NCI-H1694 (cell line): Measurements from ENCODE around the gene RRP9.
"Not testable (repeated sequence)": the region's sequence is repeated elsewhere in the genome, so short reads cannot be mapped to it uniquely, and the experiment has no call there.

ENCODE experiments used
- DNase-seq: peaks from one replicate; lab custom pipeline; 2025; lab: John Stamatoyannopoulos, UW

RRP9 gene

DNA sequence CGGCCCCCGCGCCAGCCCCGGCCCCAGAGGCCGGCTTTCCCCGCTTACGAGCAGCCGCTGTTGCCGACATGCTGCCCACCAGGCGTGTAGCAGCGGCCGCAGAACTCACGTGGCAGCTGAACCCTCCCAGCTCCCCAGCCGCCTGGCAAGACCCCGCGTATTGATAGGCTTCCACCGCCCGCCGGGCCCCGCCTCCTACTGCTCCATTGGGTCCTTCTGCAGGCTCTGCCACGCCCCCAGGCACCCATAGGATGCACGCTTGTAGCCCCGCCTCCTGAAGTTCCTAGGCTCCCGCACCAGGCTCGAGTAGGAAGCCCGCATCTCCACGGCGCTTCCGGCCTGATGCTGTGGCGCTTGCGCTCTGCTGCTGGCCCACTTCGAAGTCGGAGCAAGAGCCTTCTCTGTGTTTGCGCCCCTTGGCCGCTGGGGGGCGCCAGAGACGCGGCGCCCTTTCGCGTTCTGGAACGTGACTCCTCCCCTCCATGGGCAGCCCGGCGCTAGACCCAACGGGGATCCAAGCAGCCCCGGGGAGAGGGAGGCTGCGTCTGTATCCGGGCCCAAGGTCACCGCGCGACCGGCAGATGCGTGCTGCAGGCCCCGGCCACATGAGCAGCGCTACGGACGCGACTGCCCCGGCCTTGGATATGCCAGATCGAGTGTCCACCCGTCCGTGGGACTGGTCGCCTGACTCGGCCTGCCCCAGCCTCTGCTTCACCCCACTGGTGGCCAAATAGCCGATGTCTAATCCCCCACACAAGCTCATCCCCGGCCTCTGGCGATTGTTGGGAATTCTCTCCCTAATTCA lies at the start of gene RRP9, which contains the start of gene PARP3:
Gene RRP9 (minus strand): TSS at position 107 of the 805 bp plus-strand sequence. CDS start 37 bp downstream, at position 70.
Gene PARP3 (plus strand): TSS at position 566 of the 805 bp plus-strand sequence. CDS start 993 bp downstream, outside the sequence.
- peak; percentile 91 for DNase-seq

GRCh38 chr3:51990501-51990971 lies 48.8 kb upstream of the RRP9 start:
- DNase-seq: not testable (repeated sequence)

DNA sequence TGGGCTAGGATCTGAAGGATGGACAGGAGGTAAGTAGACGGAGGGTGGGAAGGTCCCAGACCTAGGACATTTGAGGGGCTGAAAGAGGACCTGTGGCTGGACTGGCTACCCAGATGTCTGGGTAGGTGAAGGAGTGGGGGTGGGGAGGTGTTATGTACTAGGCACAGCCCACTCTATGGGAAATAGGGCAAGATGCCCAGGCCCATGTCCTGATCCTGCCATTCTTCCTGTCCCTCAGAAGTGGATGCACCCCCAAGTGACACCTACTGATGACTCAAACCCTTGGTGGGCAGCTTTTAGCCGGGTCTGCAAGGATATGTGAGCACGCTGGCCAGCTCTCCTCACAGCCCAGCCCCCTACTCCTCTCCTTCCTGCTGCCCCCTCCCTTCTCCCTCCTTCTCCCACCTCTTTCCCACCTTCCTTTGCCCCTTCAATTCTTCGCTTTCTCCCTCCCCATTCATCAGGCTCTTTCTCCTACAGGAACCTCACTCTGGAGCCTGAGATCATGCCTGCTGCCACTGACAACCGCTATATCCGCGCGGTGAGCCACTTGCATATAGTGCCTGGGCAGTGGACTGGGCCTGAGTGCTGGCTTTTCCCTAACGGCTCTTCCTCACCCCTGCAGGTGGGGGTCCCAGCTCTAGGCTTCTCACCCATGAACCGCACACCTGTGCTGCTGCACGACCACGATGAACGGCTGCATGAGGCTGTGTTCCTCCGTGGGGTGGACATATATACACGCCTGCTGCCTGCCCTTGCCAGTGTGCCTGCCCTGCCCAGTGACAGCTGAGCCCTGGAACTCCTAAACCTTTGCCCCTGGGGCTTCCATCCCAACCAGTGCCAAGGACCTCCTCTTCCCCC lies 46.8 kb upstream of the RRP9 start:
- no peak for DNase-seq

DNA sequence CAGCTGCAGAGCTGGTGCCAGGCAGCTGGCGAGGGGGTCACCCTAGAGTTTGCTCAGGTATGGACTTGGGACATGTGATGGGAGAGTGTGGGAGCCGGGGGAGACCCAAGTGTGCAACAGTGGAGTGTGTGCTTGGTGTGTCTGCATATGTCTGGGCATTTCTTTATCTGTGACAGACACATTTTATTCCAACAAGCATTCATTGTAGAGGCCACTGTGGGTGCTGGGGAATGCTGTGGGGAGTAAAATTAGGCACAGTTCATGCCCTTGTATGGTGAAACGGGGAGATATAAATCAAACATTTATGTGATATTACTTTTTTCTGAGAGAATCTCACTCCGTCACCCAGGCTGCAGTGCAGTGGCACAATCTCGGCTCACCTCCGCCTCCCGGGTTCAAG lies 45.9 kb upstream of the RRP9 start:
- DNase-seq: no peak

DNA sequence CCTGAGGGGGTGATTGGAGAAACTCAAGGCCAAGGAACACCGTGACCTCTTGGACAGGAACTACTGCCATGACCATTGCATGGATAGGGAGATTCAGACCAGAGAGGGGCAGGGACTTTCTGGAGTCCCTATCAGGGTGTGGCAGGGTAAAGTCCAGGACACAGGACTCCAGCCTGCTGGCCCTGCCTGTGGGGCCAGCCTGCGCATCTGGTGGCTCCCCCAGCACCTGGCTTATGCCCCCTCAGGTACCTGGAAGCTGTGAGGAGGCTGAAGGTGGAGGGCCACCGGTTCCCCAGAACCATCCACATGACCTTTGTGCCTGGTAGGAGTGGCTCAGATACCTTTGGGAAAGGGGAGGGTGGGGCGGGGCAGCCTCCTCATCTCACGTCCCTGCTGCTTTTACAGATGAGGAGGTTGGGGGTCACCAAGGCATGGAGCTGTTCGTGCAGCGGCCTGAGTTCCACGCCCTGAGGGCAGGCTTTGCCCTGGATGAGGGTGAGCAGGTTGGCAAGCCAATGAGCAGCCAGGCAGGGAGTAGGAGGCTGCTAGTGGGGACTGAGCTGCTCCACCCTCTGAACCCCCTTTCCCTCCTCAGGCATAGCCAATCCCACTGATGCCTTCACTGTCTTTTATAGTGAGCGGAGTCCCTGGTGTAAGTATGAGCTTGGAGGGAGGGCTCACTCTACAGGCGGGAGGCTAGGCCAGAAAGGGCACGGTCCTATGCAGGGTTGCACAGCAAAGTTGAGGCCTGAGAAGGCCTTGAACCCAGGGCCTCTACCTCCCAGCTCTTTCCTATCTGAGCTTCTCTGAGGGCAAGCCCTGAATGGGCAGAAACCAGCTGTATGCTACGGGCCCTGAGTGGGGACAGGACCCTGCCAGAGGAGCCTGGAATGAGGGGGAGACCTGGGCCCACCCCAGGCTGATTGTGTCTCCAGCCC lies 44.6 kb upstream of the RRP9 start:
- no peak for DNase-seq

DNA sequence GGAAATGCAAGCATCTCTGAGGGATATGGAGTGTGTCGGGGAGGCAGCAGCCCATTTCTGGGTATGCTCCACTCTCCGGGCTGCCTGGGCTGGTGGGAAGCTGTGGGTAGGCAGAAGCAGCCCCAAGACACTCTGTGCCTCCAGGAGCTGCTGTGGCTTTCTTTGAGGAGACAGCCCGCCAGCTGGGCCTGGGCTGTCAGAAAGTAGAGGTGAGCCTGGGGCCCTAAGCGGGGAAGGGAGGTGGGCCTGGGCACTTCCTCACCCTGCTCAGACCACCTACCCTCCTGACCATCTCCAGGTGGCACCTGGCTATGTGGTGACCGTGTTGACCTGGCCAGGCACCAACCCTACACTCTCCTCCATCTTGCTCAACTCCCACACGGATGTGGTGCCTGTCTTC lies 43.4 kb upstream of the RRP9 start:
- no peak for DNase-seq

DNA sequence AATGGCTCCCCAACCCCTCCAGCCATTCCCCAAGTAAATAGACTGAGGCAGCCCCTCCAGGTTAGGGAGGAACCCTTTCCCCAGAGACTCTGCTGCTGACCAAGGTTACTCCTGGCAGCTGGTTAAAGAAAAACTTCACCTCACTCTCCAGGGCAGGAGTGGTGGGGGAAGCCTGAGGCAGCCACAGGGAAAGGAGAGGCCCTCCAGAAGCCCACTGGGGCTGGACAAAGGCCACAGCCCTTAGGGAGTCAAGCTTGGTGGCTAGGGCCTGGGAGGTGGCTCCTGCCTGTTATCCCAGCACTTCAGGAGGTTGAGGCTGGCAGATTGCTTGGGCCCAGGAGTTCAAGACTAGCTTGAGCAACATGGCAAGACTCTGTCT lies 42.6 kb upstream of the RRP9 start:
- no peak for DNase-seq

GRCh38 chr3:51983578-51984268 lies 42.0 kb upstream of the RRP9 start:
- no peak for DNase-seq

- DNase-seq: no peak
Observed at GRCh38 chr3:51982838-51983577, 41.3 kb upstream of the RRP9 start, which contains the start of gene ACY1. Gene ACY1, plus strand, starts transcription at chr3:51983535. Its CDS starts 530 bp downstream, at chr3:51984065.

DNA sequence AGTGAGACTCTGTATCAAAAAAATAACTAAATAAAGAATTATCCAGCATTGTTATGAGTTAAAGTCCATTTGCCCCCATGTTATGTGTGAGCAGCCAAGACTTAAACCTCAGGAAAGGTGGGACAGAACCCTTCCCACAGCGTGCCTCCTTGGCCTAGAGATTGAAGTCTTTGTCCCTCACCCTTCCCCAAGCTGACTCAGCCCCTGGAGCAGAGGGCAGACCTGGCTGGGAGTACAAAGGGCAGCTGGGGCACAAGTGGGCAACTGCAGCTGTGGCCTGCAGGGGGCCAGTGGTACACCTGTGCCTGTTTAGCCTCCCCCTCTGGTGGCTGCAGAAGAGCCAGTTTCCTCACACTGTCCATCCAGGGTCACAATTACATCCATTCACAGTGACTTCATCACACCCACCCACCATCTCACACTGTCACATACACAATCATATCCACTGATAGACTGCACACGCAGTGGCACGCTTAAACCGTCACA lies 40.7 kb upstream of the RRP9 start:
- DNase-seq: no peak

GRCh38 chr3:51980253-51980652 lies 38.5 kb upstream of the RRP9 start:
- DNase-seq: no peak

GRCh38 chr3:51978143-51978502 lies 36.4 kb upstream of the RRP9 start:
- no peak for DNase-seq

GRCh38 chr3:51977446-51978142 lies 35.9 kb upstream of the RRP9 start:
- no peak for DNase-seq

- DNase-seq: no peak
Observed at GRCh38 chr3:51975852-51976549, 34.3 kb upstream of the RRP9 start.

DNA sequence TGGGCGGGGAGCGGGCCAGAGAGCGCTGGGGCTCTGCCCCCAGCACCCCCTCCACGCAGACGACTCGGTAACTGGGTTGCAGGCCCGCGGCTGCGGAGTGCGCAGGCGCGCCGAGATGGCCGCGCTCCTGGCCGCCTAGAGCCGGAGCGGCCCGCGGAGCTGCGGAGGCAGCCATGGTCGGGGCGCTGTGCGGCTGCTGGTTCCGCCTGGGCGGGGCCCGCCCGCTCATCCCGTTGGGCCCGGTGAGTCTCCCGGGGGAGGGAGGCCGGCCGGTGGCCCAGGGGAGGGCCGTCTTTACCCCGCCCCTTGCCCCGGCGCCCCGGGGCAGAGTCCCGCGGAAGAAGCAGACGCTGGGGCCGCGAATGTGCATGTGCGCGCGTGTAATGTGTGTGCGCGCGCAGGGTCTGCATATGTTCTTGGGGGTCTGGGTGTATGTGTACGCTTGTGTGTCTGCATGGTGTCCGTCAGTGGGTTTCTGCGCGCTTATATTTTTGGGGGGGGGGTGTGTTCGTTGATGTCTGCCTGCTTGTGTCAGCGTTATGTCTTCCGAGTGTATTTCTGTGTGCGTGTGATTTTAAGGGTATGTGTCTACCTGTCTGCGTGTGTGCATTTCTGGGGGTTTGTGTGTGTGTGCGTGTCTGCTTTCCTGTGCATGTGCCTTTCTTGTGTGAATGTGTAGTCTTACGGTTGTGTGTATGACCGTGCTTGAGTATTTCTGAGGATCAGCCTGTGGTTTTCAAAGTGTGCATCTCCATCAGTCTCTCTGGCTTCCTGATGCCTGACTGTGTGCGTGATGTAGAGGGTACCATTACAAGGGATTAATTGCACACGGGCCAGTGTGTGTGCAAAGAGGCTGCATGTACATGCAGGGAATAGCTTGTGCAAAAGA lies 33.5 kb upstream of the RRP9 start, which contains the start of gene ABHD14A:
Gene ABHD14A (plus strand): TSS at position 102 of the 889 bp plus-strand sequence. CDS start 72 bp downstream, at position 174.
- DNase-seq: no peak

GRCh38 chr3:51974277-51974962 lies 32.7 kb upstream of the RRP9 start:
- no peak for DNase-seq

DNA sequence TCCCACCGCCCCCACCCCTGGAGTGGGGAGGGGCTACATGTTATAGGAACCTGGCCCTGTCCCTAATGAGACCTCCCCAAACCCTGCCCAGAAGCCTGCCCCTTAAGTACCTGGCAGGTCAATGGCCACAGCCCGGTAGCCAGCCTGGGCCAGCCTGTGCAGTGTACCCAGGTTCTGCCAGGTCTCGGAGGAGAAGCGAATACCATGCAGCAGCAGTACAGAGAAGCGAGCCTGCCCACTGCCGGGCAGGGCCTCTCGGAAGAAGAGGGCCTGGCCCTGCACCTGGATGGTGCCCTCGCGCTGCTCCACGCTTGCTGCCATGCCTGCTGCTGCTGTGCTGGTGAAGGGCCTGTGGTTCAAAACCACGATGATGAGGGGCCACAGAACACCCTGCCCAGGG lies 29.6 kb upstream of the RRP9 start:
- DNase-seq: no peak
